GM19328 (cell line): ENCODE results near the gene ARHGAP19.

ENCODE experiments used
- ATAC-seq: cut with Tn5 transposase; IDR thresholded peaks from one replicate; pipeline ENCODE4 v1.9.1; 2021; ENCODE audit warnings: mild to moderate bottlenecking, moderate library complexity; ENCODE audit not compliant: unreplicated experiment

The ARHGAP19 gene

DNA sequence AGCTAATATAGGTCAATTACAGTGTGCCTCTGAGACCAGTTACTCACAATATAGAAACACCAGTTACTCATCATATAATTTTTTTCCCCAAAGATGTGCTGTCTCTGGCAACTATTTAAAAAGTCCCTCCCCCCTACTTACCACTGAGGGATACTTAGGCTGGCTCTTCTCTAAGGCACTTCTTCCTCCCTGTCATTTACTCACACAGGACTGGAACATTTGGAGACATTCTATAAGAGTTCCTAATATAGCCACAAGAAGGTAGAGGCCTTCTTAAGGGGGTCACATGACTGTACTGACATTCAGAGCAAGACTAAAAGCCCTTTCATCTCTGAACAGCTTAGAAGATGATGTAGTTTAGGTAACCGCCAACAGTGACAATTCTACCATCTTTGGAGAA, 62.3 kb downstream of the ARHGAP19 start:
- ATAC-seq: no peak

DNA sequence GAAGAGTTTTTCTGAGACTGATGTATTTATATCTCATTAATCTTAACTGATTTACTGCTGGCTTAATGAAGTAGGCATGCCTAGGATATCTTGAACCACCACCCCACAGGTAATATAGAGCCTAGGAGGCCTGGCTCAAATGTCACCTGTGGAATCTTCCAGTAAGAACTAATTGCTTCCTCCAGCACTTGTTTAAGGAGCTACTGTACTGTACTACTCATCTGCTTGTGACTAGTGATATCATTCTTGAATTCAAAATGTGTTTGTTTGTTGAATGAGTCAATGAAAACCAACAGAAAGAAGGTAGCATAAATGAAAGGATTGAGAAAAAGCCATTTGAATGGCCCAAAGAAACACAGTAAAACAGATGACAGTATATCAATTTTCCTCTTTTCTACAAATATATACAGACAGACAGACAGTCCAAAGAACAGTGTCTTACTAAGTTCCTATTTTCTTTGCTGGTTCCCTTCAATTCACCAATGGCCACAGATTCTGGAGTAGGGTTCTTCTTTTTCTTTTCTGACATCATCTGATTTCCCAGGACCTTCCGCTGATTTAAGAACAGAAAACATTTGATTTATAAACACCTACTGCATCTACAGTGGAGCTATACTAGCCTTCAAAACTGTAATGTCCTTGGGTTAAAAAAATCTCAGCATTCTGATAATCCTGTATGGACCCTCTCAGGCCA, 63.0 kb downstream of the ARHGAP19 start:
- ATAC-seq: no peak

DNA sequence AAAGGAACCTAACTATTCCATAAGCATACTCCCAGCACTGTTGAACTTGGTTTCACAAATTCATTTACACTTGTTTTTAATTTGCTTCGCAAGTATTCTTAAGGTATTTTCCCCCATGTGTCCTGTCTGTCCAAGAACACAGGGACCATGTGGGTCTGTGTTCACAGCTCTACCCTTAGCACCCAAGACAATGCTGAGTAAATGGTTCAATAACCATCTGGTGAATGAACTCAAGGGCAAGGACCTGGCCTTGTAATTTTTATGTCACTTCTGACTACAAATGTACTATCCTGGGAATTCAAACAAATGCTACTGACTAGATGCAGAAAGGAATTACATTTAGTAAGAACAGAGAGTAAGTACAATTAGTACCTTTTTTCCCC, 63.7 kb downstream of the ARHGAP19 start:
- no peak for ATAC-seq

DNA sequence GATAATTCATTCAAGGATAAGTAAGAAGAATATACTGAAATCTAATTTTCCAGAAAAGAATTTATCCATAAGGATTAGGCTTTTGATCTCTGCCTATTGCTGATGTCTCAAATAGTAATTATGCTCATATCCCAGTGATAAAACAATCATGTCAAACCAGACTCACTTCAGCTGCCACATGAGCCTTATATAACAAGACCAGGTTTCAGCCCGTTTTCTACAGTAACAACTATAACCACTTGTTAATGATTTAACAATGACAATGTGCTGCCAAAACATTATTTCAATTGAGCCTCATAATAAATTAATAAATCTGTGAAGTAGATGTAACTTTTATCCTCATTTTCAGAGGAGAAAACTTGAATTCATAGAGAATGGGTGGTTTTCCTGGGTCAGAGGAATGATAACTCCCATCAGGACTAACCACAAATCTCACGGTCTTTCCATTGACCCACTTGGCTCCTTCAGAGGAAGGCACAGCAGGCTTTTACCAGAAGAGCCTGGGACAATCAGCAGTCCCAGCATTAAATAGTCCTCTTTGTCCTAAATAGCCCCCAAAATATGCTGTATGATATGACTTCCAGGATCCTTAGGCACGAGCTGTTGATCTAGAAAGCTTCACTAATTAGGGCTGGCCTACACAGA, 64.2 kb downstream of the ARHGAP19 start:
- no peak for ATAC-seq

DNA sequence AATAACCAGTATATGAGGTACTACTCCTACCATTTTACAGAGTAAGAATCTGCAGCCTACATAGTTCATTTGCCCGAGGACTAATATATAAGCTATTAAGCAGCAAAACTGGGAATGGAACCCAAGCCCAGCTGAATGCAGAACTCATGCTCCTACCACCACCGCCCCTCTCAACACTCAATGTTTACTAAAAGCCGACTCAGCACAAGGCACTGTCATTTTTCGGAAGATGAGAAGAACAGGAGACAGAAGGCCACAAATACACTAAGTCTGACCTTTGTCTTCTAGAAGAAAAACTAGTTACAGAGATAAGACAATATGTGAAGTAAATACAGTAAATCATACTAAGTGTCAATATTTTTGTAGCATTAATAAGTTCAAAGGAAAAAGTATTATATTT, 66.0 kb downstream of the ARHGAP19 start:
- ATAC-seq: no peak

DNA sequence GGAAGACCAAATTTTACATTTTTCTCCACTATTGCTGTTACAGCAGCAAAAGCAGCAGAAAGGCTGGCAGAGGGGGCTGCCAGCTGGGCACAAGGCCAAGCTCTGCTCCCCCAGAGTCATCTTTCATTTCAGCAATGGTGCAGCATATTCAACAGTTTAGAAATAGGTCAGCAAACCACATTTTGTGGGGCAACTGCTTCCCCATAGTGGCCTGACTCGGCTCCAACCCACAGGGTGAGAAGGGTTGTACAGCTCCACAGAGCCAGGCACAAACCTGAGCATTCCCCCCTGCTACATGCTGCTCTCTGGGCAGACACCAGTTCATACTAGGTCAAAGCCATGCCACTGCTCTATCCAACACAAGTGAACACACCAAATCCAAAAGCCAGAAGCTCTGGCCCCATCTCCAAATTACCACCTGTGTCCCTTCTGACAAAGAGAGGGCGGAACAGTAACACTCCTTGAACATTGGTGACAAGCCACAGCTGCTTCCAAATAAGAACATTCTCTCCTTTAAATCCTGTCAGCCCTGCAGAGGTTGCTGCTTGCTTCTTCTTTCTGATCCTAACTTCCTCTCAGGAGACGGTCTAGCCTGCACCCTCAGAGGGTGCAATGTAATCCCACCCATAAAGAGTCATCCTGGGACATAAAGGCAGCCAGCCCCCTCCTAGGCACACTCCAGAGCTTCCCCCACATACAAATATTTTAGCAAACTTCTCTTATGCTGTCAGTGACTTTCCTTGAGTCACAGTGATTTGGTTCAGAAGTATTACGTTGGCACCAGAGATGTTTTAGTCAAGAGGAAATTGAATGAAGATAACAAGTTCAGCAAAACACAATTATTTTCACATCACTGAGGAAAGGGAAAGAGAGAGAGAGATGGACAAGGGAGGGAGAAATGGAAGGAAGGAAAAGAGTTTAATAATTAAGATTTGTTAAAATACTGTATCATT, 67.7 kb downstream of the ARHGAP19 start:
- ATAC-seq: no peak

DNA sequence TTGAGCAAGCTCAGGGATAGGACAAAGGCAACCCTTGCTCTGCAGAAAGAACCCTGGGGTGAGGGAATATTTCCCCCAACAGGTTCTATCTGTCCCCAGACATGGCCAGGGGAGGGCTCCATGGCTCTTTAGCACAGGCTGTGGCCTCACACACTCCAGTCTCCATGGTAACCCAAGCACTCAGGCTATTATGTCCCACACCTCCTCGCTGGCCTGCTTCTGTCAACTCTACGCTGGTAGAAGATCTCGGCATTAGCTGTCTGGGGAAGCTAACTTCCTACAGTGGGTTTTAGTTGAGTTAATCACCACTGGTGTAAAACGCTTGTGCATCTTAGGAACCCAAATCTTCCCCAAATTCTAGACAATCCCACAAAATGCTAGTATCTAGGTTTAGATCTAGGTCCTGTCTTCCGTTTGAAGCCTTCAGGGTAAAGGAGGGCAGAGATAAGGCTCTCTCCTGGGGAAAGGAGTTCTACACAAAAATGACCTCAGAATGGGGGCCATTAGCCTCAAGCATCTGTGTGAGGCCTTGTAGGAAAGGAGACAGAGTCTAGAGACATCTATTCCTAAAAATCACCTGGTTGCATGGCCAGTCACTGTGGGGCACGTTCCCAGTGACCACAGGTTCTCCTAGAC, 70.0 kb downstream of the ARHGAP19 start:
- ATAC-seq: no peak

DNA sequence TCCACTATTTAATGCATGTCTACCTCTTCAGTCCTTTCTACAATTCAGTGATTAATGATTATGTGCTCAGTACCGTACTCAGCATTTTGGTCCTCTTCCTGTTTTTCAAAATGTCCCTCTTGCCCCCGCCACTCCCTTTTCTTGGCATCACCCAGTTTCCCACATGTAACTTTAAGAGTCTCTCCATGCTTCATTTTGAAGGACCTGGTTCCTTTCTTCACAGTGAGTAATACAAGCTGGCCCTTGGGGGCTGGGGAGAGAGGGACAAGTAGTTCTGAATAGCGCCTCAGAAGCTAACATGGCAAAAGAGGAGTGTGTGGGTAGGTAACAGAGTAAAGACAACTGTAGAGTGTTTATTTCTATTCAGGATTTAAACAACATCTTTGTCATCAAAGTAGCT, 72.1 kb downstream of the ARHGAP19 start:
- ATAC-seq: no peak

DNA sequence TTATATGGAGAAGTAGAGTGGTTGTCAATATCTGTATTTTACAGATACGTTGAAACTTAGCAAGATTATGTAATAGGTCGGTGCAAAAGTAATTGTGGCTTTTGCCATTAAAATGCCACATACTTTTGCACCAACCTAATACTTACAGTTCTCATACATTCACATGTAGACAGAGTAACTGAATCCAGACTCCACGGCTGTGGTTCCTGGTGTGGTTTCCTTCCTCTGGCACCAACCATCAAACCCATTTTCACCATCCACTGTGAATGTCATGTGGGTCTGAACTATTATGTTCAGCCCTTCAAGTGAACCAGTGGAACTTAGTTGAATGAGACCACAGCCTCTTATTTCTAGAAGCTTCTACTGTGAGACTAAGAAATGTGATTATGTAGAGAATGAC, 75.1 kb downstream of the ARHGAP19 start:
- no peak for ATAC-seq

DNA sequence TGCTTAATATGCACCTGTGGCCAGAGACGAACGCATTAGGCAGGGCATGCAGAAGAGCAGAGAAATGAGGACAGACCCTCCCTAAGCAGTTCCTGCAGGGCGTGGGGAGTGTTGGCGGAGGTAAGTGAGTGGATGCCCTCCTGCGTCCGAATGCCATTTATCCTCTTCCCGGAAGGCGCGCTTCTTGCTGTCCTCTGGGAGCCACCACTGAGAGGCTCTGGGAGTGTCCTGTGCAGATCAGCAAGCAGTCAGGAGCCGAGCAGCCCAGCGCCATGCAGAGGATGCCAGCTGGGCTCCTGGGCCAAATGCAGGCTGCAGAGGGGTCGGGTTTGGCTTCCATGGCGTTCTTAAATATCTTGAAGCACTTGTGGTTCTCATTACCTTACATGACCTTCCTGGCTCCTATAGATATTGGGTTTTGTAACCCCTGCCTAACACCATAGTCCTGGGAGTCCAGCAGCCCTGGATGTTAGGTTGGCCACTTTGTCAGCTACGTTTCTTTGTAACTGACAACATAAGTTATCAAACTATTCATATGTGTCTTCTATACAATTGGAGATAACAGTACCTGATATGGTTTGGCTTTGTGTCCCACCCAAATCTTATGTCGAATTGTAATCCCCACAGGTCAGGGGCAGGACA, 76.7 kb downstream of the ARHGAP19 start:
- ATAC-seq: no peak

DNA sequence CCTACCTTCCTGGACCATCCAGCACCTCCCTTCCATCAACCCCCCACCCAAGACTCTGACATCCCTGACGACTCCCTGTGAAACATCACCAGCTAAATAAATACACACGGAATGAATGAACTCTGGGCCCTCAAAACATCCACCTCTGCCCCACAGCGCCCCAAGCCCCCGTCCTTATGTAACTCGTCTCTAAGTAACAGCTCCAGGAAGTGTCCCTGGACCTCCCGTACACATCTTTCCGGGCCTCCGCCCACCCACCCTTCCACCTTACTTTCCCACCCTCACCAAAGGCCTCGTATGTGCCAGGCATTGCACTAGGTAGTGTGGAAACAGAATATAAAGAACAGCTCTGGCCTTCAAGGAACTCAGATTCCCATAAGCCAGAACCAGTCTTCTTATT, 79.0 kb downstream of the ARHGAP19 start:
- no peak for ATAC-seq

DNA sequence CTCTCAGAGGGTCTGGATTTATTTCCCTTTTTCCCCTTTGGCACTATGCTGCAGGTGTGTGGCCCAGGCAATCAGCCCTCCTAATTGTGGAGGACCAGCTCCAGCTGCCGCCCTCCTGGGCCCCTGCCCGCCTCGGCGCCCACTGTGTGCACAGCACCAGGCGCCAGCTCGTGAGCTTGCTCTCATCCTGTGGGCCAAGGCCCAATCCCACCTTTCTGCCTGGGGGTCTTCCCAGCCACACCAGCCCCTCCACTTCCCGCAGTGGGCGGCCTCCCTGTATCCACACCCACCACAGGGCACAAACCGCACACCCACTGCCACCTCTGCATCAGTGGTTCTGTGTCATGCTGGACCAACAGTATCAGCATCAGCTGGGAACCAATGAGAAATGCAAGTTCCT, 81.2 kb downstream of the ARHGAP19 start:
- no peak for ATAC-seq

DNA sequence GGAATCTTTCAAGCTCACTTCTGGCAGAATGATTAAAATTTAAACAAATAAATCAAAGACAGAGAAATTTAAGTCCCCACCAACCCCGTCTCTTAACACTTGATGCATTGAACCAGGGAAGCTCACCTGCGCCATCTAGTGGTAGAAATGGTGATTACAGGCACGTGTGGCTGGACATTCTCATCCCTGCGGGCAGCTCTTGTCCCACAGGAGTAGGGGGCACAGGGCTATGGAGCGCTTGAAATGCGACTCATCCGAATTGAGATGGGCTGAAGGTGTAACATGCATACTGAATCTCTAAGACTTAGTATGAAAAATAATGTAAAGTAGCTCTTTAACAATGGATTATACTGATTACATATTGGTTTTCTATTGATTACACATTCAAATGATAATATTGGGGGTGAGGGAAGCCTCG, 81.9 kb downstream of the ARHGAP19 start:
- no peak for ATAC-seq

DNA sequence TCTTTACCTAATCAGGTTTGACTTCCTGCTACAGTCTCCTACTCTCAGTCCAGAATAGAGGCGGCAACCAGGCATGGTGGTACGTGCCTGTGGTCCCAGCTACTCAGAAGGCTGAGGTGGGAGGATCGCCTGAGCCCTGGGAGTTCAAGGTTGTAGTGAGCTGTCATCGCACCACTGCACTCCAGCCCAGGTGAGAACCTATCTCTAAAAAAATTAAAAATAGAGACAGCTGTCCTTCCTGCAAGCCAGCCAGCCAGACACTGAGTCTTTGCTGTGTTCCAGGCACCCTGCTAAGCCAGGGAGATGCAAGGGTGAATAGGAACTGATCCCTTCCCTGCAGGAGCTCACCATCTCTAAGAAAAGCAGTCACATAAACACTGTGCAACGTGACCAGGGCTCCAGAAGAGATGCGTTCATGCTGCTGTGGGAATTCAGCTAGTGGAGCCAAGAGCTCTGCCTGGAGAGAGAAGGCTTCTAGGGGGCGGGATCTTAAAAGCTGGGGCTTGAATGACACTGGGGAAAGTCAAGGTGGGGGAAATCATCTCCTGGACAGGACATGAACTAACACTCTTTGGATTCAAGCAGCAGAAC, 84.6 kb downstream of the ARHGAP19 start:
- no peak for ATAC-seq

DNA sequence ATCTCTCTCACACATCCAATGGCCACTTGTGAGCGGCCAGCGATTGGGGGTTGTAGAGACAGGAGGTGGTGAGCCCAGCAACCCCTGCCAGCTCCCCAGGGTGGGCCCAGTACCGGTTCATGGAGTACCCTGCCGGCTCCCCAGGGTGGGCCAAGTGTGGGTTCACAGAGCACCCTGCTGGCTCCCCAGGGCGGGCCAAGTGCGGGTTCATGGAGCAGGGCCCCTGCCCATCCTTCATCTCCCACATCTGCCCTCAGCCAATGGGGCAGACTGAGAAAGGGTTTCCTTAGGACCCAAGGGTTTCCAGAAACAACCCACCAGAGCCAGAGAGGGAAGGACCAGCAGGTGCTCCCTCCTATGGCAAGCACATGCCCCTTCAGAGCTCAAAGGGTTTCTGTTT, 85.3 kb downstream of the ARHGAP19 start:
- ATAC-seq: no peak

DNA sequence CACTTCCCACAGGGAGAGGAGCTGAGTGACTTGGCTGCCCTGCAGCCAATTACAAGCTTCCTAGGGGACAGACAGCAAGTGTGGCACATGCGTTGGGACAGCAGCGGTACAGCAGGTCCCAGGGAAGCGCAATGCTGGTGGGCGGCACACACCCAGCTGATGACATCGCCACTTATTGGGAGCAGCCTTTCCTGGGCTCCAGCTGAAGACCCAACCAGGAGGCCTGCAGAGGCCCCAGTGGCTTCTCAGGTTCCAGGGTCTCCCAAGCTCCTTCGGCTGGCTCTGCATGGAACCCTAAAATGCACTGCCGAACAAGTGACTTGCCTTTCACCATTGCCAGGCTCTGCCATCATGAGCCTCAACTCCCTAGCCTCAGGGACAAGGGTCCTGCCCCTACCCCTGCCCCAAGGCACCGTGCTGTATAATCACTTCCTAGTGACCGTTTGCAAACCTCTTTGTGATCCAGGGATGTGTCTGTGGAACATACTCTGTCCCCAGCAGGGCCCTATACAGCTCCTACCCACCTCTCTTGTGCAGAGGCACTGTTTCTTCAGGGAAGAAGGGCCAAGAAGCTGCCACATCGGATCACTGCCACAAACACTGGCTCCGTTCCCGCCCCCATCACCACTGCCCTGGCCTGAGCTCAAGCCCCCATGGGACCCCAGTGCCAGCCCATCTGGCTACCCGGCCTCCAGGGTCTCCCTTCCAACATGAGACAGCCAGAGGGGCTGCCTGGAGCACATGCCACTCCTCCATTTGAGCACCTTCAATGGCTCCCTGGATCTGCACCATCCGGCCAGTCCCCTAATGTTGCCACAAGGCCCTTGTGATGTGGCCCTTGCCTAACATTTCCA, 87.4 kb downstream of the ARHGAP19 start:
- ATAC-seq: no peak

DNA sequence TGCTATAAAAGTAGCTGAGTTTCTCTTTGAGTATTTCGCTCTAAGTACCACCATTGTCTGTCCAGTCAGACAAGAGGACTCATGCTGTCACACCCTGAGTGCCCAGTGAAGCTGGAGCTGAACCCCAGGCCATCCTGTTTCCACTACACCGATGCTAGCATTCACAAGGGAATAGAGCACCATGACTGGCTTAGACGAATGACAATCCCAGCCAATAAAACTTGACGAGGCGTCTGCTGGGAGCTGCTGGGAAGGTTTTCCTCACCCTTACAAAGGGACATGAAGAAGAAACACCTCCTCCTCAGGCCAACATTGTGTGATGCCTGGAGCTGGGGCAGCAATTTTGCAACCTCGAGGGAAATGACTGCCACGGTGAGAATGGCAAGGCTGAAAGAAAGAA, 89.2 kb downstream of the ARHGAP19 start:
- ATAC-seq: no peak

DNA sequence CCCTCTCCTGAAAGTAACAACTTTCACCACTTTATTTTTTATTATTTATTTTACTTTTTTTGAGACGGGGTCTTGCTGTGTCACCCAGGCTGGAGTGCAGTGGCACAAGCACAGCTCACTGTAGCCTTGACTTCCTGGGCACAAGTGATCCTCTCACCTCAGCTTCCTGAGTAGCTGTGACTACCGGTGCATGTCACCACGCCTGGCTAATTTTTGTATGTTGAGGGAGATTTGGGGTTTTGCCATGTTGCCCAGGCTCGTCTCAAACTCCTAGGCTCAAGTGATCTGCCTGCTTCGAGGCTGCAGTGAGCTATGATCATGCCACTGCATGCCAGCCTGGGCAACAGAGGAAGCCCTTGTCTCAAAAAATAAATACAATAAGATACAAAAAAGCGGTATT, 91.8 kb downstream of the ARHGAP19 start:
- ATAC-seq: no peak

DNA sequence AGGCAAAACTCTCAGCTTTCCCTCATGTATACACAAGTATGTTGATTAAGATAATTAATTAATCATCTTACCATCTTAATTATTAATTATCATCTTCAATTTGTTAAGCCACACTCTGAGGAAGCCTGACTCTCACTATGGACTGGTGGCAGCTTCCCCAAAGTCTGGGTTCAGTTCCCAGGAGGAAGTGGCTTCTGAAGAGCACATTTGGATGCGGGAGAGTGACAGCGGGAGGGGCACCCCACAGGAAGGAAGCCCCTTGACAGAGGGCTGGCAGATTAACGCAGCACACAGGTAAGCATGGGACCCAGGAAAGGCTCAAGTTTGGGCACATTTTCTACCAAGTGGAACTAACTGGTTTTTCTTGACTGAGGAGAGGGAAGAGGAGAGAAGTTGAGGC, 93.3 kb downstream of the ARHGAP19 start:
- ATAC-seq: no peak
